CD1c-positive myeloid dendritic cell (primary cell): ENCODE results near the gene OR9Q1.
"Not testable (repeated sequence)": the region's sequence is repeated elsewhere in the genome, so short reads cannot be mapped to it uniquely, and the experiment has no call there.

Experiments
- DNase-seq: peaks from one replicate; pipeline ENCODE4 v3.0.0-alpha.2; 2016; ENCODE audit errors: extremely low spot score

OR9Q1 gene, protein sequence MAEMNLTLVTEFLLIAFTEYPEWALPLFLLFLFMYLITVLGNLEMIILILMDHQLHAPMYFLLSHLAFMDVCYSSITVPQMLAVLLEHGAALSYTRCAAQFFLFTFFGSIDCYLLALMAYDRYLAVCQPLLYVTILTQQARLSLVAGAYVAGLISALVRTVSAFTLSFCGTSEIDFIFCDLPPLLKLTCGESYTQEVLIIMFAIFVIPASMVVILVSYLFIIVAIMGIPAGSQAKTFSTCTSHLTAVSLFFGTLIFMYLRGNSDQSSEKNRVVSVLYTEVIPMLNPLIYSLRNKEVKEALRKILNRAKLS

DNA sequence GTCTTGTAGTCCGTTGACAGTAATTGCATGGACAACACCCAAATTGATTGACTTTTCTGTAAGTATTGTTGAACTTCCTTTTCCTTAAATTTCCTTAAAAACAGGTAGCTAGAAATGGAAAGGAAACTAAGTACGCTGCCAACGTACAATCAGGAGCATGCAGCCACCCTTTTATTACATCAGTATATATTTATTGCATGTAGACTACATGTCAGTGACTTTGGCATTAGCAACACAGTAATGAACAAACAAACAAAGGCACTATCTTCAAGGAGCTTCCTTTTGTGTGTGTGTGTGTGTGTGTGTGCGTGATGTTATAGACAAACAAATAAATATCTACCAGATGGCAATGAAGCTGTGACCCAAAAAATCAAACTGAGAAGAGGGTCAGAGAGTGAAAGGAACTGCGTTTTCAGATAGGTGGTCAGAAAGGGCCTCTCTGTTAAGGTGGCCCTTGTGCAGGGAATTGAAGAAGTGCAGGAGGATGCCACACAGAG lies at the start of gene OR9Q1:
OR9Q1 (plus strand) TSS at position 447 of the 497 bp plus-strand sequence. CDS start 155,564 bp downstream, outside the sequence.
- DNase-seq, result no peak

DNA sequence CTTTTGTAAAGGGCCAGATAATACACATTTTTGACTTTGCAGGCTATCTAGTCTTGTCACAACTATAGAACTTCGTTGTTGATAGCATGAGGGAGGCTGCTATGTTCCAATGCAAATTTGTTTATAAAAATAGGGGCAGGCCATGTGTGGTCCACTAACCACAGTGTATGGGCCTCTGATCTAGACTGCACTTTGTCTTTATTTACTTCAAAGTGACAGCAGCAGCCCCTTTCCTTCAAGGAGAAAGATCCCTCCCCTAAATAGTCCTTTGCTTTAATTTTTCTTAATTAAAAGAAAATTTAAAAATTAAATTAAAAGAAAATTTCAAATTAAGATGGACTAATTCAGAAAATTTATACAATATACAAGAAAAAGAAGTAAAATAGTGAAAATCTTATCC lies 49.5 kb upstream of the OR9Q1 start:
- no peak for DNase-seq

DNA sequence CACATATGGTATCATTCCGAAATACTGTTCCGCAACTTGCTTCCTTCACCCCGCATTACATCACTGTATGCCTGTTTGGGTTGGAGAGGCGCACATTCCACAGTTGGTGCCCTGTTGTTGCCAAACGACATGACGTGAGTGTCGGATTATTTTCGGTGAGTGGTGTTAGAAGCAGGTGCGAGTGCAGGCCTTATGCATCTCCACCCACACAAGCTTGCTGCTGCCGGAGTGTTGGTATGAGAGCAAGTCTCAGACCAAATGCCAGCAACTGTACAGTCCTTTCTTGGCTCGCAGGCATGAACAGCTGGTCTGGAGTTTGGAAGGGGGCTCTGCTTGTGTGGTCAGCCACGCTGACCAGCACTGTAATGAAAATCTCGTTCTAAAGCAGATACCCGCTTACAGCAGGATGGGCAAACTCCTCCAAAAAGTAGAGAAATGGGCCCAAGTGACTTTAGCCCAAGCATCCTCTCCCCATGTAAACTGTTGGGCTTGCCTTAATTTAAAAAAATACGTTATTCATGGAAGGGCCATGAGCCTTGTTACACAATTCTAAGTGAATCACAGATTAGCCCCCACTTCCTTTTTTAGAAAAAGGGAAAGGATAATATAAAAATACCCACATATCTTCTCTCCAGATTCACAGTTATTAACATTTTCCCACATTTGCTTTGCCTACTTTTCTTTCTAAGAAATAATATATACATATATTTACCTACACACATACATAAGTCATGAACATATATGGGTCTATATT lies 48.7 kb upstream of the OR9Q1 start:
- peak; percentile 18 for DNase-seq

DNA sequence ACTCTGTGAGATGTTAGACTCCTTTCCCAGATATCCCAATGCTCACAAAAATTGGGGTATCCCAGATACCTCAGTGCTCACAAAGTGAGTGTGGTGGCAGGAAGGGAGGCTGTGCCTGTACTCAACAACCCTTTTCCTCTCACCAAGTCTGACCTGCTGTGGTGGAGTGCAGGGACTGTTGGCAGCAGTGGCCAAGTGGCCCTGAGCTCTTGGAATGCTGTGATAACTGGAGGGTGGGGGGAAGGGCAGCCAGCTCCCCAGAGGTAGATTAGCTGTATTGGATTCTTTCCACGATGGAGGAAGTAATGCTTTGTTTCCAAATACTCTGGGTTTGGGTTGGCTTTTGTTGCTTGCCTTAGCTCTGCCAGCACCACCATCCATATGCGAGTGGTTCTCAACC lies 46.0 kb upstream of the OR9Q1 start:
- no peak for DNase-seq

DNA sequence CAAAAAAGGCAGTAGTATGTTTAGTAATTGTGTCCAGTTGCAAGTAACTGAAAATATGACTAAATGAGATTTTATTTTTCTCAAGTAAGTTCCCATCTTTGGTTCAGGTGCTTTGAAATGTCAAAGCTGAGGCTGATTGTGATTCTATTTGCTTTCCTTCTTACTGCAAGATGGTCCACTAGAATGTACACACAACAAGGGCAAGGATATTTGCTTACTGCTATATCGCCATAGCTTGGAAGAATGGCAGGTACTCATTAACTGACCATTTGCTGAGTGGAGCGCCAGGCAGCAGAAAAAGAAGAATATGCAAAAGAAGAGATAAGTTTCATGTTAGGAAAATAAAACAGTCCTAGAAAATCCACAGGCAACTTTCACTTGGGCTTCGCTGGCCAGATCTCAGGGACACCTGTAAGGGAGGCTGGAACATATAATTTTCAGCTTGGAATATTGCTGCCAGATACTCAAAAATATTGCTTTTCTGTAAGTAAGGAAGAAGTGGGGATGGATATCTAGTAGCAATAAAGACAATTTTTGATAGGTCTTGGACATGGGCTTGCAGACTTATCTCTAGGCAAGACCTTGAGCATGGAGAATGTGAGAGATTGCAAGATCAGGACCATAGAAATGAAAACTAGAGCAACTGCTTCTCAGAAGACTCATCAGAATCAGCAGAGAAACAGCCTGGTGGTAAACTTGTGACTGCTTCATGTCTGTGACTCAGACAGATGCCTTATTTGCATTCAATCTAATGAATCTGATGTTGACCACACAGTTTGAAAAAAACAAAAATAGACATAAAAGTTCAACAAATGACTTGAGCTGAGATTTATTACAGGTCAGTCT lies 44.8 kb upstream of the OR9Q1 start:
- no peak for DNase-seq

DNA sequence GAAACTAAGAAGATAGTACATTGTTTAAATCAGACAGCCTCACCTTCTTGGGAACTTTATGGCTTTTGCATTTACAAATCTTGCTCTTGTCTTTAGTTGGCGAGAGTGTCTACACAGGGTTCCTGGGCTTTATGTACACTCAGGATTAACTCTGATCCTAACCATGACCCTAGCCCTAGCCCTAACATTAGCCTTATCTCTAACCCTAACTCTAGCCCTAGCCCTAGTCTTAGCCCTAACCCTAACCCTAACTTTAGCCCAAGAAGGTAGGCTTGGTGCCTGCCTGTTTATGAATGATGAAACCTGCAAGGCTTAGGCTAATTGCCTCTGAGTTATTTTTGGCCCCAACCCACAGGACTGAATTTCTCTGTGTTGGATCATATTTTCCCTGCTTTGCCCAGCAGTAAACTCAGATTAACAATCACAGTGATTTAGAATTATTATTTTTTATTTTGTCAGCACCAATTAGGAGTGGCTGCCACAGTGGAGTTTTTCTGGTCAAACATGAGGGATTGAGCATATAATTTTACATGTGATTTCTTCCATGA lies 44.1 kb upstream of the OR9Q1 start:
- DNase-seq, result no peak

DNA sequence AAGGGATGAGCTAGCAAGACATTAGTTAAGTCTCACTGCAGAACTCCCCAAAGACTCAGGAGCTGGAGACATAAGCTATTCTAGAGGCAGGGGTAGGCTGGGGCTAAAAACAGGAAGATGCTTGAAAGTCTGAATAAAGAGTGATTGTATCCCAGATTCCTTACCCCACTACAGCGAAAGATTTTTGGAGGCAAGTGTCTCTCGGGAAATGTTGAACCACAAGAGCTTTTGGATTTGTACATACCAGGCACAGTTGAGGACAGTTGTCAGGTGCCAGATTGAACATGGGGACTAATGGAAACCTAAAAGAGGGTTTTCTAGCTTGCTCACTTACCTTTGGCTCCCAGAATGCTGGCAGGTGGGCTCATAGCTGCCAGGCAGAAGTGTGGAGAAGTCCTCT lies 43.5 kb upstream of the OR9Q1 start:
- DNase-seq, result no peak

DNA sequence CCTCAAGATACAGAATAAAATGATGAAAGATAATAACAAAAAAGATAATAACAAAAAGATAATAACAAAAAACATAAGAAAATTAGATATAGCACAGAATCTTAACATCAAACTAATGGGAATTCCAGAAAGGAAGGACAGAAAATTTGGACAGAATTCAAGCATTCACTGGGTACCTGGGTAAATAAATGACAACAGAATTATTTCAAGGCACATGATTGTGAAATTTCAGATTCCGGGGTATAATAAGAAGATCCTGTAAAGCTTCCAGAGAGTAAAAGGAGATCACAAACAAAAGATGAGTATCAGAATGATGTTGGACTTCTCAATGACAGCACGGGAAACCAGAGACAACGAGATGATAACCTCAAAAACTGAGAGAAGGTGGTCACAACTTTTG lies 42.1 kb upstream of the OR9Q1 start:
- no peak for DNase-seq

DNA sequence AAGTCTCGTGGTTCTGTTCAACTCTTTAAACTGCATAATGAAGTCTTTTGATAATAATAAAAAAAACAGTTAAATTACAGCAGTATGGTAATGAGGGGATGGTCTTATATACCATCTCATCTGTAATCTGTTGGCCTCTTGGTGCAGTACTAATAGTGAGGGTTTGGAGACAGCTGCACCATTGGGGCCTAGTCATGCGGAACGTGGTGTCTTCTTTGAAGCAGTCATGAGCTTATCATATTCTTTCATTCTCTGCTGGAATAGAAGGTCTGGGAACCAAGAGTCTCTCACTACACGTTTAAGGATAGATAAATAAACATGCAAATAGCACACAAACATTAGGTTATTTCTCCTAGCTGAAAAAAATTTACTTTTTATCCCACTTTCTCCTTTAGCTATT lies 40.9 kb upstream of the OR9Q1 start:
- no peak for DNase-seq

DNA sequence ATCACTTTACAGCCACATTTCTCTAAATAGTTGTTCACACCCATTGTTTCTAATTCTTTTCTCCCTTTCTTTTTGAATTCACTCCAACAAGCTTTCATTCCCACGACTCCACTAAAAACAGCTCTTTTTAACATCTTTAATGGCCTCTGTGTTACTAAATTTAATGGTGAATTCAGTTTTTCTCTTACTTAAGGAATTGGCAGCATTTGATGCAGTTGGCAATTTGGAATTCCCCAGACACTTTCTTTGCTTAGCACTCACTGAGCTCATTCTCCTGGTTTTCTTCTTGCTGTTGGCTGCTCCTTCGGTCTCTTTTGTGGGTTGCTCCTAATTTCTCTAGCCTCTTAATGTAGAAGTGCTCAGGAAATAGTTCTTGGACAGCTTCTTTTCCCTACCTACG lies 40.5 kb upstream of the OR9Q1 start:
- DNase-seq, result no peak

DNA sequence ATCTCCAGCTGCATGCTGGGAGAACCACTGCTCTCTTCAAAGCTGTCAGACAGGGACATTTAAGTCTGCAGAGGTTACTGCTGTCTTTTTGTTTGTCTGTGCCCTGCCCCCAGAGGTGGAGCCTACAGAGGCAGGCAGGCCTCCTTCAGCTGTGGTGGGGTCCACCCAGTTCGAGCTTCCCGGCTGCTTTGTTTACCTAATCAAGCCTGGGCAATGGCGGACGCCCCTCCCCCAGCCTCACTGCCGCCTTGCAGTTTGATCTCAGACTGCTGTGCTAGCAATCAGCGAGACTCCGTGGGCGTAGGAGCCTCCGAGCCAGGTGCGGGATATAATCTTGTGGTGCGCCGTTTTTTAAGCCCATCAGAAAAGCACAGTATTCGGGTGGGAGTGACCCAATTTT lies 24.2 kb upstream of the OR9Q1 start:
- not testable (repeated sequence) for DNase-seq

DNA sequence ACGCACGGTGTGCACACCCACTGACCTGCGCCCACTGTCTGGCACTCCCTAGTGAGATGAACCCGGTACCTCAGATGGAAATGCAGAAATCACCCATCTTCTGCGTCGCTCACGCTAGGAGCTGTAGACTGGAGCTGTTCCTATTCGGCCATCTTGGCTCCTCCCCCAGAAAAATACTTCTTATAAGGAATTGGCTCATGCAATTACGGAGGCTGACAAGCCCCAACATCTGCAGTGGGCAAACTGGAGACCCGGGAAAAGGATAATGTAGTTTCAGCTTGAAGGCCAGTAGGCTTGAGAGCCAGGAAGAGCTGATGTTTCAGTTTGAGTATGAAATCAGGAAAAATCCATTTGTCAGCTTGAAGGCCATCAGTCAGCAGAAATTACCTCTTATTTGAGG lies 23.7 kb upstream of the OR9Q1 start:
- not testable (repeated sequence) for DNase-seq

DNA sequence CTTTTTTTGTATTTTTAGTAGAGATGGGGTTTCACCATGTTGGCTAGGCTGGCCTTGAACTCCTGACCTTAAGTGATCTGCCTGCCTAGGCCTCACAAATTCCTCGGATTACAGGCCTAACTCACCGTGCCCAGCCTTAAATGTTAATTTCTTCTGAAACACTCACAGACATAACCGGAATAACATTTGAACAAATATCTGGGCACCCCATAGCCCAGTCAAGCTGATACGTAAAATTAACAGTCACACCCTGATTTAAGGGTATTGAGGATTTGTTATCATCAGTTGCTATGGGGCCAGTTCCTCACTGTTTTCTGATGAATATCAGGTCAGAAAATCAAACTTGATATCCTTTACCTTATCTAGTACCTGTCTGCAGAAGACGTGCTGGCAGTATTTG lies 23.0 kb upstream of the OR9Q1 start:
- no peak for DNase-seq

DNA sequence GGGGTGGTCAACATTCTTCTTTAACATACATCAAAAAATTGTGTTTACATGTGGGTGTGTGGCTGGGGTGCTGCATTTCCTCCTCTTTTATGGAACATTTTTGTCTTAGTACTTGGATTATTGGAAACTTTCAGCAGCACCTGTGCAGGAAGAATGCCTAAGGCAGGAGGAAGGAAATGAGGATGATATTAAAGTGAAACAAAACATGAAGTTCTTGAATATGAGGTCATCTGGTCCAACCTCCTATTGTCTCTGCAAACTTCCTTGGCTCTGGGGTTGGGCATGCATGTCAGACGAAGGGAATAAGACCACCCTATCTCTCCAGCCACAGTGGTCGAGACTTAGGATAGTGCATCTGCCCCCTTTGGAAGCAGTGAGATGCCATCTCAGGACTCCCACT lies 20.6 kb upstream of the OR9Q1 start:
- no peak for DNase-seq

DNA sequence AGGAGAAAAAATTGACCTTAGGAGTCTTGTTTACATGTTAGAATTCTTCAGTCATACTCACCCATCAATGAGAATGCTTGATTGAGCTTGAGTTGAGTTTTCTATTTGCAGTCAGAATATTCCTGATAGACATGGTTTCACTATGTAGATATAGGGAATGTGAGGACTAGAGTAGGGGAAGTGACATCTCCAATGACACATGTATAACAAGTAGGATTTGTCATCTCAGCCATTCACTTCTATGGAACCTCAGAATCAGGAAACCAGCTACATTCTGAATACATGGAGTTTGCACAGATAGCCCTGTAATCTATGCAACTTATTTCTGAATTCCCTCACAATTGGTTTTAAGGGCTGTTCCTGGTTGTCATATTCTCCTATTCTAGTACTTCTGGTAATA lies 20.1 kb upstream of the OR9Q1 start:
- DNase-seq, result no peak

DNA sequence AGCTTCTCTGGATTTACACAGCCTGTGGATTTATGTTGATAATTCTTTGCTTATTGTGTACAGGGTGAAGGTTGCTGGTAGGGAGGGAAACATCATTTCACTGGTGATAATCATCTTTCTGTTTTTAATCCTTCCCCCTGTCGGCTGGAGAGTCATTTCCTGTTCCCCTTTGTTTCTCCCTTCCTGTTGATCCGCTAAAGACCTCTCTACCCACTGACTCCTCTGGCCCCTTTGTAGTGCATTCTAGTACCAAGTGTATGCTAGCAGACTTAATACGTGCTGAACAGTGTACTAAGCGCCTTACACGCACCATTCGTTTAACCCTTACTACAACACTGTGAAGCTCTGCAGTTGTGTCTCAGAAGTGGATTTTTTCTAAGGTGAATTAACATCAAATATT lies 19.0 kb upstream of the OR9Q1 start:
- no peak for DNase-seq

DNA sequence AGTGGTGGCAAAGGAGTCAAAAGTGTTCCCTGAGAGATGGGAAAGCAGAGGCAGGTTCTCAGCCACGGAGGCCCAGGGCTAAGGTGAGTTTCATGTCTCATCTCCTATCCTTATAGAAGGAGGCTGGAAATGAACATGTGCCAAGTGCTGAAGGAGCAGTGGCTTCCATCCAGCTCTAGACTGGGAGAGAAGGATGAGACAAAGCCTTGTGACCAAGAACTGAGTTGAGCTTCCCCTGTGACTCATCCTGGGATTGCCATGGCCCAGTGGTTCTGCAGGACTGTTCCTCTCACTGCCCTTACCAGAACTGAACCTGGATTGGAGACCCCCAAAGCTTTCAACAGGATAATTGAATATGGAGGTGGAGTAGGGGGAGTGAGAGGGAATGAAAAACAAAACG lies 16.7 kb upstream of the OR9Q1 start:
- no peak for DNase-seq

DNA sequence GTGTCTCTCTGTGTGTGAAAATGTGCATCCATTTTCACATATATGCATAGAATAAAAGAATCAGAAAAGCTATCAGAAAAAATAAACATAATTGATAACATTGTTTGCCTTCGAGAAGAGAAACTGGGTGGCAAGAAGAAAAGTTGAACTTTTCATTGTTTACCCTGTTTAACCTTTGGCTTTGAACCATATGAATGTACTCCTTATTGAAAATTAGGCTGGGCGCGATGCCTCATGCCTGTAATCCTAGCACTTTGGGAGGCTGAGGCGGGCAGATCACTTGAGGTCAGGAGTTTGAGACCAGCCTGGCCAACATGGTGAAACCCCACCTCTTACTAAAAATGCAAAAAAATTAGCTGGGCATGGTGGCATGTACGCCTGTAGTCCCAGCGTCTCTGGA lies 11.9 kb upstream of the OR9Q1 start:
- DNase-seq, result no peak

DNA sequence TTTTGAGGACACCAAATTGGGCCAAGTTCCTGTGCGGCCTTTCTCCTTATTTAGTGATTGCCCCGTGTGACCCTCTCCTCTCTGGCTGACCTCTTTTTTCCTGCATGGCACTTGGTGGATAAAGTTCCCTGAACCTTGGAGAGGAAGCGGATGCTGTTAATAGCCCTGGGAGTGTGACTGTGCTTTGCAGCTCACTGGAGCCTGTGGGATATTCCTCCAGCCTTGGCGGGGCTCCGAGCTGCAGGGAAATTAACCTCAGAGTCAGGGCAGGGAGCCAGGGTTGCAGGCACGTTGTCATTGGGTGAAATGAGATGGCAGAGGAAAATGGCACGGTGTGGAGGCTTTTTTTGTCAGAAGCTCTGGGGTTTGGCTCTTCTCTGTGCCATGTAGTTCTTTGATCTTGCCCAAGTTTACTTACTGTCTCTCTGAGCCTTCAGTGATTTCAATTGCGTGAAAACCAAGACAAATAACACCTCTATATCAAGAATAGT lies 965 bp downstream of the OR9Q1 start:
- DNase-seq, result no peak

DNA sequence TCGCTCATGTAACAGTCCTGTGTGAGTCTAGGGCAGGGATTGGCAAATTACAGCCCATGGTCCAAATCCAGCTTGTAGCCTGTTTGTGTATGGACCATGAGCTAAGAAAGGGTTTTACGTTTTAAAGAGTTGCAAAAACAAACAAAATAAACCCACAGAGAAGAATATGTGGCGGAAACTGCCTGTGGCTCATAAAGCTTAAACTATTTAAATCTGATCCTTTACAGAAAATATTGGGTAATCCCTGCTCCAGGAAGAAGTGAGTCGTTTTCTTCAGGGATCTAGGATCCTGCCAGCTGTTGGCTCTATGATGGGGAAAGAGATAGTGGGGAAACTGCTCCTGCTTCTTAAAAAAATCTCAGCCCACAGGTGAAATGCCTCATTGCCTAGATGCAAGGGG lies 3.7 kb downstream of the OR9Q1 start:
- no peak for DNase-seq

DNA sequence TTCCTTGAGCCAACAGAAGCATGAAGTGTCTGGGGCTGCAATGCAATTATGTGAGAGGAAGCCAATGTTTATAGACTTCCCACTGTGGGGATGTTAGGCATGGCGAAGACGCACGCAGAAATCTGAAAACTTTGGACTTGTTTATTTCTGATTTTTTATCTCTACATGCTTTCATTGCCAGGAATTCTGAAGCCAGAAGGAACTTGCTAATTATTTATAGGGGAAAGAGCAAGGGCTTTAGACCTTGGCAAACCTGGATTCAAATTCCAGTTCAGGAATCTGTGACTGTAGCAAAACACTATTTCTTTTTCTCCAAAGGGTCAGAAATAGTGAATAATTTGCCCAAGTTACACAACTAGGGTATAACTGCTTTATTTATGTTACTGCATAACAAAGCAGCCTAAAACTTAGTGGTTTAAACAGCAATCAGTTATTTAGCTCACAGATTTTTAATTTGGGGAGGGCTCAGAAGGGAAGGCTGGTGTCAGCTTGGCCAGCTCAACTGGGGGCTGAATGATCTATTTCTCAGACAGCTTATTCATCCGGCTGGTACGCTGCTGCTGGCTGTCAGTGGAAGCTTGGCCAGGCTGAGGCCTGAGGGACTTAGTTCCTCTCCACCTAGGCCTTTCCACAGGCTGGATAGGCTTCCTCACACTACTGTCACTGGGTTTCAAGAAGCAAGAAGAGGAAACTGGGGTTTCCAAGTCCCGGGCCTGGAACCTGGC lies 5.2 kb downstream of the OR9Q1 start:
- DNase-seq, result peak; percentile 65
